CD4-positive, alpha-beta T cell treated with Interleukin-21 for 1 hour (primary cell): Measurements from ENCODE around the gene ZSCAN10.
"Not testable (repeated sequence)": the region's sequence is repeated elsewhere in the genome, so short reads cannot be mapped to it uniquely, and the experiment has no call there.

Experiments used
- DNase-seq: peaks from one replicate; pipeline ENCODE4 v3.0.0-alpha.2; 2020

The ZSCAN10 gene

GRCh38 chr16:3098459-3099394, at the start of gene ZSCAN10:
ZSCAN10 (minus strand) TSS chr16:3099294; CDS start chr16:3092937, 6,357 bp downstream.
- DNase-seq = no peak

- DNase-seq = no peak
These were observed 49.4 kb upstream of the ZSCAN10 start for GRCh38 chr16:3148256-3149192.

GRCh38 chr16:3147757-3148104, 48.6 kb upstream of the ZSCAN10 start:
- no peak for DNase-seq

- DNase-seq = no peak
These were observed 48.1 kb upstream of the ZSCAN10 start for GRCh38 chr16:3147046-3147756.

DNA sequence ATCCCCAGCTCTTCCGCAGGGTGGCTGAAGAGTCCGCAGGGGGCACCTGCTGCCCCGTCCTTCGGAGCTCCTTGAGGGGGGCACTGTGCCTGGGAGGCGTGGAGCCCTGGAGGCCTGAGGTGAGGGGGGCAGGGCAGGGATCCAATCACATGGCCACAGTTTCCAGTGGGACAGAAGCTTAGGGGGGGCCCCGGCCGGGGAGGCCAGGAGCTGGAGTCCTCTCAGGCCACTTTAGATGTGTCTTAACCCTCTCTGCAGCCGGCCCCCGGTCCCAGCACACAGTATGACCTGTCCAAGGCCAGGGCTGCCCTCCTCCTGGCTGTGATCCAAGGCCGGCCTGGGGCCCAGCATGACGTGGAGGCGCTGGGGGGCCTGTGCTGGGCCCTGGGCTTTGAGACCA, 46.6 kb upstream of the ZSCAN10 start:
- DNase-seq = no peak

DNA sequence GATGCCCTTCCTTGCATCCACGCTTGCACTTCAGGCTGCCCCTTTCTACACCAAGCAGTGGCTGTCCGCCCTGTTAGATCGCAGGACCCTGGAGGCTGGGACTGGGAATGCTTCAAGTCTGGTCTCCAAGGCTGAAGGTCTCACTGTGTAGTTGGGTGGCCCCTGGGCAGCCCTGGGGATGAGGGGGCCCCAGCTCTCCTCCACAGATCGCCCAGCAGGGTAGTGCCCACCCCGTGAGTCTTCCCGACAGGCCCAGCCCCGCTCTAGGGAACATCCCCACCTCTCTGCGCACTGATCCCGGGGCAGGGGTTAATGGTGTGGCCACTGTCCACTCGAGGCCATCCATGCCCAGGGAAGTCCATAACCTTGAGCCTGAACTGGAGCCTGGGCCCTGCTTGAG, 46.1 kb upstream of the ZSCAN10 start:
- no peak for DNase-seq

GRCh38 chr16:3144321-3144983, 45.4 kb upstream of the ZSCAN10 start:
- DNase-seq = no peak

DNA sequence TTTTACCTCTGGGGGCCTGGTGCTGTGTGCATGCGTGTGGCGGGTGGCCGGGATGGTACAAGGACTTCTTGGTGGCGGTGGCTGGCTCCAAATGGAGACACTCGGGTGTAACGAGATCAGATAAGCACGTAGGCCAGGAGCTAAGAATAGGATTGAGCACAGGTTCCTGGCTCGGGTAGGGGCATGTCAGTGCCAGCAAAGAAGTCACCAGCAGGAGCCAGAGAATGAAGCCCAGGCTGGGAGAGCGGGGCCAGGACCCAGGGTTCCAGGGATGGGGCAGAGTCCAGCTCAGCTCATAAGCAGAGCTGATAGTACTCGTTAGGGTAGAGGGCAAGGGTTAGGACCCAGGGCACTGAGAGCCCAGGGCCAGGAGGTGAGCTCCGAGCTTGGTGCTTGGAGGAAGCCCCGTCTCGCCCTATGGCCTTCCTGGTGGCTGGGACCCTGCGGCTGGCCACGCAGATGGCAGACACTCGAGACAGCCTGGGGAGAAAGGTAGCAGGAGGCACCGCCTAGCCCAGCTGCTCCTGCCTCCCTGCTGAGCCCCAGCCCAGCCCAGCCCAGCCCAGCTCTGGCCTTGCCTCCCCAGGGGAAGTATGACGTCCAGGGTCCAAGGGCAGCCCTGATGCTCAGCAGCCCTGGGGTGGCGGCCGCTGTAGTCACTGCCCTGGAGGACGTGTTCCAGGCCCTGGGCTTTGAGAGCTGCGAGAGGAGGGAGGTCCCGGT, 44.7 kb upstream of the ZSCAN10 start:
- DNase-seq = no peak

DNA sequence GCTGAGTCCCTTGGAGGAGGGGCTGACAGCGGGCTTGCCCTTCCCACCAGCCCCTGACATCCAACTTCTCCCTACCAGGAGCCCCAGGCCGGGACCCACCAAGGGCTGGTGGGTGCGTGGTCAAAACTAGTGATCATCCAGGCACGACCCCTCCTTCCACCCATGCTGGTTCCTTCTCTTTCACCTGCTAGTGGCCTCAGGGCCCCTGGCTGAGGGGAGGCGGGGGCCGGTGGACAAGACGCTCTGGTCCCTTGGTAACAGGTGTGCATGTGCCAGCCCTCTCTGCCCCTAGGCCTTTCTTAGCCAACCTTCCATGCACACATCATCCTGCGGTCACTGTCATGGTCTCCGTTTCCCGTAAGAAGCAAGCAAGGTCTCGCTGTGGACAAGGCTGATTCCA, 44.1 kb upstream of the ZSCAN10 start:
- DNase-seq = no peak

GRCh38 chr16:3142770-3143169, 43.7 kb upstream of the ZSCAN10 start:
- no peak for DNase-seq

DNA sequence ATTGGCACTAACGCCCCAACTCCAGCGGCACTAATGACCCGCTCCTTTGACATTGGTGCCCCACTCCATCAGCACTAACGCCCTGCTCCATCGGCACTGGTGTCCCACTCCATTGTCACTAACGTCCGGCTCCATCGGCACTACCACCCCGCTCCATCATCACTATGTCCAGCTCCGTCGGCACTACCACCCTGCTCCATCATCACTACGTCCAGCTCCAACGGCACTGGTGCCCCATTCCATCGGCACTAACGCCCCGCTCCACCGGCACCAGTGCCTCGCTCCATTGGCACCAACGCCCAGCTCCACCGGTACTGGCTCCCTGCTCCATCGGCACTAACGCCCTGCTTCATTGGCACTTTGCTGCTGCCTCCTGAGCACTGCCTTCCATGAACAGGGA, 43.2 kb upstream of the ZSCAN10 start:
- no peak for DNase-seq

- DNase-seq = no peak
These were observed 42.8 kb upstream of the ZSCAN10 start for GRCh38 chr16:3141781-3142311.

DNA sequence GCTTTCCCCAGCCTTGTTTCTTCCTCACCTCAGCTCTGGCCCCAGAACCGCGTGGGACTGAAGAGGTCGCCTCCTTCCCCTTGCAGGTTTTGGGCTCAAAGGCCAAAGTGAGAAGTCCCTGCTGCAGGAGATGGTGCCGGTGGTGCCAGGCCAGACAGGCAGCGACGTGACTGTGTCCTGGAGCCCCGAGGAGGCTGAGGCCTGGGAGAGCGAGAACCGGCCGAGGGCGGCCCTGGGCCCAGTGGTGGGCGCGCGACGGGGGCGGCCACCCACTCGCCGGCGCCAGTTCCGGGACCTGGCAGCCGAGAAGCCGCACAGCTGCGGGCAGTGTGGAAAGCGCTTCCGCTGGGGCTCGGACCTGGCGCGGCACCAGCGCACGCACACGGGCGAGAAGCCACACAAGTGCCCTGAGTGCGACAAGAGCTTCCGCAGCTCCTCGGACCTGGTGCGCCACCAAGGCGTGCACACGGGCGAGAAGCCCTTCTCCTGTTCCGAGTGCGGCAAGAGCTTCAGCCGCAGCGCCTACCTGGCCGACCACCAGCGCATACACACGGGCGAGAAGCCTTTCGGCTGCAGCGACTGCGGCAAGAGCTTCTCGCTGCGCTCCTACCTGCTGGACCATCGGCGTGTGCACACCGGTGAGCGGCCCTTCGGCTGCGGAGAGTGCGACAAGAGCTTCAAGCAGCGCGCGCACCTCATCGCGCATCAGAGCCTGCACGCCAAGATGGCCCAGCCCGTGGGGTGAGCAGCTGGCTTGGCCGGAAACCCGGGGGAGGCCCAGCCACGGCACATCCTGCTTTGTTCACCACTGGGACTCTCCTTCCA, 41.7 kb upstream of the ZSCAN10 start:
- DNase-seq = no peak

- not testable (repeated sequence) for DNase-seq
These were observed 40.5 kb upstream of the ZSCAN10 start for GRCh38 chr16:3139561-3139960.

DNA sequence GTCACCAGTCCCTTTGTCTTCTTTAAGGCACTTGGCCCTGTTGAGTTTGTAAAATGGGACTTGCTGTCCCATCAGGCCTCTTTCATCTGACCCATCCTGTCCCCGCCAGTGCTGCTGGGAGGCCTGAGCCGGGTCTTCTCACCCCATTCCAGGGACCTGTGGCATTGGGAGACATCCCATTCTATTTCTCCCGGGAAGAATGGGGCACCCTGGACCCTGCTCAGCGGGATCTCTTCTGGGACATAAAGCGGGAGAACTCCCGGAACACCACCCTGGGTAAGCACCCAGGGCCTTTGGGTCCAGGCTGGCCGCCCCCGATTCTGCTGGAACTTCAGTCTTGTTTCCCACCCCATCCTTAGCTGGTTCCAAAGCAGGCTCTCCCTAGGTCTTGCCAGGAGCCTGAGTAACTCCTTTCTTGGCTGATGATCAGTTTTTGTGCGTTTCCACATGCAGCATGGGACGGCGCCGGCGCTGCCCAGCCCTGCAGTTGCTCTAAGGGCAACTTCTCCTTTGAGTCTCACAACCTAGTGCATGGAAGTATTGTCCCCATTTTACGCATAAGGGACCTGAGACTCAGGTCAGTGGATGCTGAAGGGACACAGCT, 39.8 kb upstream of the ZSCAN10 start:
- DNase-seq = no peak

DNA sequence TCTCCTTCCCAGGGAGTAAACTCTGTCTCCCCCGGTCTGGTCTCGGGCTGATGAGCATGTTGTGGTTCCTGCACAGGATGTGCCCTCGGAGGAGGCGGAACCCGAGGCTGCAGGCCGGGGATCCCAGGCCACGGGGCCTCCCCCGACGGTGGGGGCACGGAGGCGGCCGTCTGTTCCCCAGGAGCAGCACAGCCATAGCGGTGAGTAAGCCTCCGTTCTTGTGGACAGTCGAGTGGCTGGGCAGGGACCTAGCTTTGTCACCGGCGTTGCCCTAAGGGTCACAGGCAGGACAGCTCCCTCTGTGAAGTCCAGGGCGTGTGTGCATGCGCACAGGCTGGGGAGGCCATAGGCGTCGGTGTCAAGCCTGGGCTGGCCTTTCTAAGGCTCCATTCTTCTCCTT, 39.2 kb upstream of the ZSCAN10 start:
- no peak for DNase-seq

DNA sequence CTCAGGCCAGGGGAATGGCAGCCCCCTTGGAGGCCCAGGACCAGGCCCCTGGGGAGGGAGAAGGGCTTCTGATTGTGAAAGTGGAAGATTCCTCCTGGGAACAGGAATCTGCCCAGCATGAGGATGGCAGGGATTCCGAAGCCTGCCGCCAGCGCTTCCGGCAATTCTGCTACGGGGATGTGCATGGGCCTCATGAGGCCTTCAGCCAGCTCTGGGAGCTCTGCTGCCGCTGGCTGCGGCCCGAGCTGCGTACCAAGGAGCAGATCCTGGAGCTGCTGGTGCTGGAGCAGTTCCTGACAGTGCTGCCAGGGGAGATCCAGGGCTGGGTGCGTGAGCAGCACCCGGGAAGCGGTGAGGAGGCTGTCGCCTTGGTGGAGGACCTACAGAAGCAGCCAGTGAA, 38.2 kb upstream of the ZSCAN10 start:
- no peak for DNase-seq

GRCh38 chr16:3135126-3135715, 36.1 kb upstream of the ZSCAN10 start:
- DNase-seq = no peak

- DNase-seq = peak; percentile 97
These were observed 35.4 kb upstream of the ZSCAN10 start, which contains the start of gene ZNF213 for GRCh38 chr16:3134338-3135125. ZNF213 (plus strand) TSS chr16:3135029; CDS start chr16:3137281, 2,252 bp downstream.
